Right lung (tissue), 5 donors: ENCODE results near the gene RPS21. TPM values are rescaled to one million over a fixed set of nuclear protein-coding genes. Genes with fewer than 3 reads are reported as not detected.
A peak's percentile ranks its signal among the peaks of the same experiment; 100 is the strongest.

ENCODE experiments used
- DNase-seq, 2 donors: peaks; one replicate each; pipeline ENCODE4 v3.0.0-alpha.2; 2013
- polyA plus RNA-seq, 5 donors: library from polyadenylated mRNA; unstranded; fragments of 120-200 nt; gene quantifications; one replicate each; pipeline versions ENCODE4 v1.2.1 to v1.2.3, GENCODE V29; 2013; ENCODE audit warnings: inconsistent platforms in 1 of 5, low replicate concordance in 1 of 5; ENCODE audit not compliant: insufficient read length in 5 of 5, insufficient read depth in 1 of 5

Gene RPS21
- polyA plus RNA-seq, 5 donors = 870 to 1,387 (median 940) TPM

DNA sequence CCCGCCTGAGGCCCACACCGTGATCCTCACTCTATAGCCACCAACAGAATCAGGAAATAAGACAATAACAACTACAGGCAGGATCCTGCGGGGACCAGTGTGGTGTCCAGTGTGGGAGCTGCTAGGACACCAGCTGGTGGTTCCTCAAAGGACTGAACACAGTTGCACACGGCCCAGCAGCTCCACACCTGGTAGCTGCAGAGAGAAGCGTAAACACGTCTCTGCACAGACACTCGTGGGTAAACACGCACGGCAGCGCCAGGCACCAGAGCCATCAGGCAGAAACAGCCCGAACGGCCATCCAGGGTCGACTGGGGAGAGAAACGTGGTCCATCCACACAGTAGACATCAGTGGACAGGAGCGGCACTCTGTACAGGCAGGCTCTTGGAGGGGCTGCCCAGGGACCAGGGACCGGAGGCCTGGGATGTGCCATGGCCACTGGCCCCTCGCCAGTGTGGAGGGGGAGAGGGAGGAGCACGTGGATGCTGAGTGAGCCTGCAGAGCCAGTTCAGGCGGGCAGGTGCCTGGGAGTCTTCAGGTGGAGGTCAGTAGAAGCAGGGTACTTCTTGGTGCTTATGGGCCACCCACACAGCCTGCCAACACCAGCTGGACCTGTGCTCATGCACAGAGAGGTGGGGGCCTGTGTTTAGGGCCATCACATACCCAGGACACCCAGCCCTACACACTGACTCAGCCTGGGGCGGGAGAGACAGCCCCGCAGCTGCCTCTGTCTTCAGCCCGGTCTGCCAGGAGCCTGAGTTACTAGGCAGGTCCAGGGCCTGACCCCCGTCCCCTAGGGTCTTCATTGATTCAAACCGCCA is 12.4 kb upstream of the RPS21 start:
- no peak for DNase-seq

DNA sequence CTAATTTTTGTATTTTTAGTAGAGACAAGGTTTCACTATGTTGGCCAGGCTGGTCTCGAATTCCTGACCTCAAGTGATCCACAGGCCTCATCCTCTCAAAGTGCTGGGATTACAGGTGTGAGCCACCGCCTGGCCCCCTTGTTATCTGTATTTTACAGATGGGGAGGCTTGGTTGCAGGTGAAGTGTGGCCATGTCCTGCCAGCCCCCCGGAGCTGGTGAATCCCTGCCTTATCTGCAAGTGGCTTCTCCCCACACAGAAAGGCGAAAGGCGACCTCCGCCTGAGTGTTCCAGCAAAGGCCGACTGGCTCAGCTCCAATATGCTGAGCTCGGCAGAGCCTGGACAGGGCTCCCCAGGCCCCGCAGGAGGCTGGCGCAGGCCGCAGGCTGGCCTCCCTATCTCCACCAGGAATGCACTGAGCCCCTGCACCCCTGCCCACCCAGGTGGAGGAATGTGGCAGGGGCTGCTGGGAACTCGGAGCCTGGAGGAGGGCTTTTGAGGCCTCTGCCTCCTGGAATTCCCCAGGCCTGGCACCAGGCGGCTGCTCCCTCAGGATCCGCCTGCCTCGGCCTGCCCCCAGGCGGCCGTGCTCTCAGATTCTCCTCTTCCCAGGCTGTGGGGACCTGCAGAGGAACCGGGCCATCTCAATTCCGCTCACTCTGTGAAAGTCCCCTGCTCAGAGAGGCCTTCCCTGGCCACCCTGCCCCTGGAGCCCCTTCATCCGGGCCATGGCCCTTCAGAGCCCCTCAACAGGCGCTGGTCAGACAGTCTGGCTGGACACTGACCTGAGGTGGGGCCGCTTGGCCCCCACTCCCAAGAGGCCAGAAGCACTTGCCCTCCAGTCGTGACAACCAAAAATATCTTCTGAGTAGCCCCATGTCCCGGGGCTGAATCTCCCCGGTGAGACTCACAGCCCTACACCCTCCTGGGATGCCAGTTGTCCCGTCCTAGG is 10.5 kb upstream of the RPS21 start:
- peak in 1 of 2 donors; percentile 62 for DNase-seq

DNA sequence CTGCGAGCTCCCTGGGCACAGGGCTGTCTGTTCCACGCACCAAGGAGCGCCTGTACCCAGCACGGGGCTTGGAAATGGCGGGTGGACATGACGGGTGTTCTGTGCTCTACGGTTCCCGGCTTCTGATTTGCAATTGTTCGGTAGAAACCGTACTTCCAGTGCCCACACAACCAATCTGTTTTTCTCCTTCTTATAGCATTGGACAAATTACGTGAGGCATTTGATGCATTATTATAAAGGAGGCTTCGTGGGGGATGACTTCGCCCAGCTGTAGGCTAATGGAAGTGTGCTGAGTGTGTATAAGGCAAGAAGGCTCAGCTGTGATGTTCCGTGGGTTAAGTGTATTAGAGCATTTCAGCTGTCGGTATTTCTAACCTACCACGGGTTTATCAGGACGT is 9.8 kb upstream of the RPS21 start:
- no peak for DNase-seq

DNA sequence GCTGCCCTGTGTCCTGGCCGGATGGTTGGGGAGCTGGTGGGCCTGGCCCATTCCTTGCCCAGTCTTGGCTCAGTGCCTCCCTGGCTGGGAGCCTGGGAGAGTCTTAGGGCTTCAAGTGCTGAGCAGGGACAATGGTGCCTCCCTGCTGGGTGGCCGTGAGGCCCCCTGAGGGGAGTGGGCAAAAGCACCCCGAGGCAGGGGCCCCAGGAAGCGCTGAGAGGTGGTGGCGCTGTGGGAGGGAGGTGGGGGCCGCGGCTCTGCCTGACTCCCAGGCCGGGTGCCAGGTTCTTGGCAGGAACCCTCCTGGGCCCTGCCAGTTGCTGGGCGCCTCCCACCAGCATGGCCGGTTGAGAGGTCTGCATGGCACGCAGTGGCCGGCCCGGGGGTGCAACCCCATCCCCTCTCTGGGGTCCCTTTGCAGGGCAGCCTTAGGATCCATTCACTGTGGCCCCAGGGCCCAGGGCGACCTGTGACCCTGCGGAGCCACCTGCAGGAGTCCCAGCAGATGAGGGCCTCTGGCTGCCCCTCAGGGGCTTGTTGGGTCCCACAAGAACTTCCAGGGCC is 9.2 kb upstream of the RPS21 start:
- DNase-seq = no peak

- no peak for DNase-seq
These were observed 8.7 kb upstream of the RPS21 start for GRCh38 chr20:62378215-62378614.

- DNase-seq = no peak
These were observed 5.6 kb upstream of the RPS21 start for GRCh38 chr20:62381202-62381797.

DNA sequence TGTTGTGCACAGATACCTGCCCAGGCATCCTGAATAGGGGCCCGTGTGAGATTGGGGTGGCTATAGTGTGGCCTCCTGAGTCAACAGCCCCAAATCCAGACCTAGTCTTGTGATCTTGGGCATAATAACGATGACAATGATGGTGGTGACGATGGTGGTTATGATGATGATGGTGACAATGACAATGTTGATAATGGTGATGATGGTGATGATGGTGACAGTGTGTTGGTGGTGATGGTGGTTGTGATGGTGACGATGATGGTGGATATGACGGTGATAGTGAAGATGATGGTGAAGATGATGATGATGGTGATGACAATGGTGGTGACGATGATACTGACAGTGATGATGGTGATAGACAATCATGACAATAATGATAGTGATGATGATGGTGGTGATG is 5.1 kb upstream of the RPS21 start:
- no peak for DNase-seq

- peak in 1 of 2 donors; percentile 62 for DNase-seq
These were observed 4.4 kb upstream of the RPS21 start for GRCh38 chr20:62382306-62383198.

DNA sequence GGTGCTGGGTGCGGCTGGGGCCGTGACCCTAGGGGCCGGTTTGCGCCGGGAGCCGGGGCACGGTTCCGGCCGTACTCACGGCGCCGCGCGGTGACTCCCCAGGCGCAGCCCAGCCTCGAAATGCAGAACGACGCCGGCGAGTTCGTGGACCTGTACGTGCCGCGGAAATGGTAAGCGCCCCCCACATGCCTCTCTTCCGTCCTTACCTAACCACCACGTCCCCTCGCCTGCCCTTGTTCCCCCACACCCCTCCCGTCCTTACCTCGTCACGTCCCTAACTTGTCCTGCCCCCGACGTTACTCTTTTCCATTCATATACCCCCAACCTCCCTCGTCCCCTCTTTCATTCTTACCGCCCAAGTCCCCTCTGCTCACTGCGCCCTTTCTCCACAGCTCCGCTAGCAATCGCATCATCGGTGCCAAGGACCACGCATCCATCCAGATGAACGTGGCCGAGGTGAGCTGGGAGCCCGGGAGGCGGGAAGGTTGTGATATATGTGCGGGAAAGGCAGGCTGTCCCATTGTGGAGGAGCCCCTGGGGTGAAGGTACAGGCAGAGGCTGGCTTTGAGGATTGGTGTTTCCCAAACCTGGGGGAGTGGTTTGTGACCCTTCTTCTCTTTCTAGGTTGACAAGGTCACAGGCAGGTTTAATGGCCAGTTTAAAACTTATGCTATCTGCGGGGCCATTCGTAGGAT is 463 bp downstream of the RPS21 start:
- no peak for DNase-seq

GRCh38 chr20:62387933-62388635 is 1.2 kb downstream of the RPS21 start:
- no peak for DNase-seq

GRCh38 chr20:62388839-62389600 is 2.1 kb downstream of the RPS21 start:
- DNase-seq = no peak

DNA sequence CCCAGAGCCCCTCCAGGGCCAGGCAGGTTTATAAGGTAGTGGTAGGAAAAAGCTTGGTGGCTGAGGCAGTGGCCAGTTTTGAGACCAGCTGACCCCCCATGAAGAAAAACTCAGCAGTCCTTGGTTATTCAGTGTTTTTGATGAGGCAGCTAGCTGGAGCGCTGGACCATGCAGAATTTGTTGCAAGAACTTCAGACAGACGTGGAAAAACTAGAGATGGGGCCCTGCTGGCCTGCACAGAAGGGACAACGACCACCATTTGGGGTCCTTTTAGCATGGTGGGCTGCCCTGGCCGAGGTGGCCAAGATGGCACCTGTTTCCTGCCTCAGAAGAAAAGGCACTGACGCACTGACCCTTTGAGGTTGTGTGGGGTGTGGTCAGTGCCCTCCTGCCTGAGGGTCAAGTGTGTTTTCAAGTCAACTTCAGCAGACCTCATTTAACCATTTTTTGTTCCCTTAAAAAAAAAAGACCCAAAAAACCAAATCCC is 2.7 kb downstream of the RPS21 start:
- DNase-seq = no peak

DNA sequence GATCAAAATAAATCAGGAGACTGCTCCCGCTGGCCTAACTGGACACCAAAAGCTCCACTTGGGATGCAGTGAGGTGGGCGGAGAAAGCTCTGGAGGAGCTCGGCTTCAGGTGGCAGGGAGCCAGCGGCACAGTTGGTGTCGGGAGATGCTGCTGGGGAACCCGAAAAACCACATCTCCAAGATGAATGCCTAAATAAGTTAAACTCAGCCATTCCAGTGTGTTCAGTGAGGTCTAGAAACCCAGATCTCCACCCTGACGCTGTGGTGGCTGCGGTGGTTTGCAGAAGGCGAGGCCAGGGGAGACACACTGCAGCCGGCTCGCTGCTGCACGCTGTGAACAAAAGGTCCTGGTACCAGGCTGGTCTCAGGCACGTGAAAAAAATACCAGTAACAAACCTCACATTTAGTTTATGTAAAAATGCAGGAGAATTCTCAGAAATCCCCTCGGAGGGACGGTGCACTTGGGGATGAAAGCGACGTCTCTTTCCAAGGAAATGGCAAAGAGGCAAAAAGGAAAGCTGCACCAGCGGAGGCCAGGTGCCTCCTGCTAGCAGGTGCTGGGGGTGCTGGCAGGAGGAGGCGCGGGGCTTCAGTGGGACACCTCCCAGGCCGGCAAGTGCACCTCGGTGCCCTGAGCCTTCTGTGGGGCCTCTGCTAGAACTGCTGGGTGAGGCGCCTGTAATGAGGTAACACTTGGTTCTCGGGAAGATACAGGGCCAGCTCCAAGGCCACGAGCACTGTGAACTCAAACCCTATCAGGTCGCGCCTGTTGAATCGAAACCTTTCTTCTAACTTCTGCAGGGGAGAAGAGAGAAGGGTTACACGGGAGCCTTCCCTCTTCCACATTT is 3.6 kb downstream of the RPS21 start:
- no peak for DNase-seq

DNA sequence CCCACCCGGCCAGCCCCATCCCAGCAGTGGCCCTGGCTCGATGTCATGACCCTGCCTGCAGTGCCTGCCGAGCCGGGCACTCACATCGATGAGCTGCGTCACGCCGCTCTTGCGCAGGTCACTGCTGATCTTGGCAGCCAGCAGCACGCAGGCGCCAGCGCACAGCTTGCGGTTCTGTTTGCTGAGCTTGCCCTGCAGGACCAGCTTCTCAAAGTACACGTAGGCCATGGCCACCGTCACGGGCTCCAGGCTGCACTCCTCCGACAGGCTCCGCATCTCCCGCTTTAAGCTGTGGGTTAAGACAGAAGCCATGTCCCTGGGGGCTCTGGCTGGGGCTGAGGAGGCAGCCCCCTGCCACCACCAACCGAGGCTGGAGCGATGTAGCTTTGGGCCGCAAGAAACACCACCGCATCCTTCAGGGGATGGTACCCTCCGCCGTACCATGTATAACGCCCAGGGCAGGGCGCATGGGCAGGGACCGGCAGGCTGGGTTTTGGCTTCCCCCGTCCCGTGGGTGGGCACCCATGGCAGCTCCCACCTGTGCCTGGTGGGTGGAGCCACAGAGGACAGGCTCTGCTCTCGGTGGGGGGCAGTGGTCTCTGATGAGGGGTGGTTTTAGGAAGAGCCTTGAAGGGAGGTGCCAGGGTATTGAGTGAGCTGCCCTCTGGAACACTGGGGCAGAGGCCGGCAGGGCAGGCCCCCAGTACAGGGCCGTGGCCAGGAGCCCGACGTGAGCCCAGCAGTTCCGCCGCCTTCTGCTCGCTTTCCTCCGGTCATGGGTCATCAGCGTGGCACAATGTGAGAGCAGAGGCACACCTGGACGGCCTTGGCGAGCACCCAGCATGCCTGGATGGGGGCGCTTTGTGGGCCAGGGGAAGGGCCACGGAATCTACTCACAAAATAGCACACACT is 4.5 kb downstream of the RPS21 start:
- DNase-seq = no peak

GRCh38 chr20:62392077-62392418 is 5.1 kb downstream of the RPS21 start:
- no peak for DNase-seq

DNA sequence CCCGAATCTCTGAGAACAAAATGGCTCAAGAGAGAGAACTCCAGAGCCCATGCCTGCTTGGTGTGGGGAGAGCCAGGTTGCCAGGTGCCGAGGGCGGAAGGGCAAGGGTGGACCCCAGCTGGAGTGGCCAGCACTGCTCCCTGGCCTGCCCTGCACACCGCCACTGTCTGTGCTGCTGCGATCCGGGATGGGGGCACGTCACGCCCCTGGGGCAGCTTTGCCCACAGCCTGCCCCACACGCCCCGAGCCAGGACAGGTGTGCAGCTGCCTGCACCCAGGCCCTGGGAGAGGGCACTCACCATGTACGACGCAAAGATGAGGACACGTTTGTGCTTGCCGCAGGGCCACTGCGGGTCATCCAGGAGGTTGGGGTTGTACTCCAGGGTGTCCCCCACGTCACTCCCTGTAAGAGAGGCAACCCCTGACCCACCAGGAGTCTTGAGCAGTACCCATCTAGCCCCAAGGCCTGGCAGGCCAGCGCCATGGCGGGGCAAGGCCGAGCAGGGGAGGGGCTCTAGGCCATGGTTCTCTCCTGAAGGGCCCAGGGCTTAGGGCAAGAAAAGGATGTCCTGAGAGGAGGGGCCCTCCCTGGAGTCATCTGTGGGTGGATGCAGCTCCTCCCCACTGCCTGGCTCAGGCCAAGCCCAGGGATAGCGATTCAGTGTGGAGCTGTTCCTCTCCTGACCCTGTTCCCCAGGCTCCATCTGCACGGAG is 5.9 kb downstream of the RPS21 start:
- DNase-seq = no peak
